Neutrophil (primary cell): ENCODE results near the gene MGAT1.
"Not testable (repeated sequence)": the region's sequence is repeated elsewhere in the genome, so short reads cannot be mapped to it uniquely, and the experiment has no call there.

ENCODE experiments used
- H3K27ac ChIP-seq: fragments of 200-600 bp; sonication (generic); 2 replicates; pipeline ENCODE4 v1.5.1; 2016; ENCODE audit warnings: mild to moderate bottlenecking, moderate library complexity
- H3K27me3 ChIP-seq: fragments of 200-600 bp; sonication (generic); 2 replicates; pipeline ENCODE4 v1.6.0; 2016; ENCODE audit warnings: mild to moderate bottlenecking
- H3K36me3 ChIP-seq: fragments of 200-600 bp; sonication (generic); 2 replicates; pipeline ENCODE4 v1.5.1; 2017
- H3K4me1 ChIP-seq, 2 experiments: fragments of 200-600 bp in 1 of 2; sonication (generic) in 1 of 2; 1 replicate in 1 of 2; 2 replicates in 1 of 2; pipeline versions ENCODE4 v1.5.1 to v1.6.1; 2013 to 2016; ENCODE audit warnings: low read depth in 1 of 2, low read length in 1 of 2, mild to moderate bottlenecking in 1 of 2, moderate library complexity in 1 of 2; ENCODE audit not compliant: control insufficient read depth in 1 of 2, insufficient read depth in 1 of 2
- H3K4me3 ChIP-seq, 2 experiments: fragments of 200-600 bp in 1 of 2; sonication (generic) in 1 of 2; 1 replicate in 1 of 2; 2 replicates in 1 of 2; pipeline ENCODE4 v1.5.1; 2013 to 2016; ENCODE audit warnings: low read depth in 1 of 2, low read length in 1 of 2, mild to moderate bottlenecking in 1 of 2, moderate library complexity in 1 of 2
- H3K9me3 ChIP-seq: fragments of 200-600 bp; sonication (generic); 2 replicates; pipeline ENCODE4 v1.5.1; 2016
- CTCF ChIP-seq: fragments of 200-600 bp; sonication (generic); IDR thresholded peaks from 2 replicates; pipeline ENCODE4 v1.5.1; 2016; ENCODE audit warnings: antibody characterized with exemption

Gene MGAT1

GRCh38 chr5:180769821-180770220, 32.8 kb downstream of the MGAT1 start:
- Histone ChIP-seq H3K27ac (no peak overlapping the region), H3K9me3 (no peaks in the 10 kb centered on the region), H3K4me3 (no peak overlapping the region), H3K27me3 (peaks cover 18% of the 10 kb centered on the region), H3K4me1 (no peaks in the 10 kb centered on the region), H3K36me3 (no peaks in the 10 kb centered on the region)
- no peak for TF ChIP-seq CTCF

GRCh38 chr5:180755601-180756000, 47.0 kb downstream of the MGAT1 start:
- H3K27ac ChIP-seq = no peak overlapping the region
- H3K9me3 ChIP-seq = no peaks in the 10 kb centered on the region
- no peaks in the 10 kb centered on the region for H3K4me1 ChIP-seq
- H3K36me3 ChIP-seq = no peaks in the 10 kb centered on the region
- TF ChIP-seq CTCF = no peak
- H3K4me3 ChIP-seq = no peak overlapping the region
- H3K27me3 ChIP-seq = no peaks in the 10 kb centered on the region

- peaks cover 39% of the 10 kb centered on the region for H3K27me3 ChIP-seq
- no peaks in the 10 kb centered on the region for H3K9me3 ChIP-seq
- no peak overlapping the region for H3K27ac ChIP-seq
- no peak overlapping the region for H3K4me3 ChIP-seq
- H3K36me3 ChIP-seq = no peaks in the 10 kb centered on the region
- no peak for TF ChIP-seq CTCF
- no peaks in the 10 kb centered on the region for H3K4me1 ChIP-seq
These were observed 58.4 kb downstream of the MGAT1 start for GRCh38 chr5:180744253-180744652.

- Histone ChIP-seq H3K27ac (no peak overlapping the region), H3K4me3 (no peak overlapping the region), H3K27me3 (peaks cover 46% of the 10 kb centered on the region), H3K36me3 (no peaks in the 10 kb centered on the region), H3K4me1 (no peaks in the 10 kb centered on the region), H3K9me3 (no peaks in the 10 kb centered on the region)
- no peak for TF ChIP-seq CTCF
These were observed 59.9 kb downstream of the MGAT1 start for GRCh38 chr5:180742727-180743126.

DNA sequence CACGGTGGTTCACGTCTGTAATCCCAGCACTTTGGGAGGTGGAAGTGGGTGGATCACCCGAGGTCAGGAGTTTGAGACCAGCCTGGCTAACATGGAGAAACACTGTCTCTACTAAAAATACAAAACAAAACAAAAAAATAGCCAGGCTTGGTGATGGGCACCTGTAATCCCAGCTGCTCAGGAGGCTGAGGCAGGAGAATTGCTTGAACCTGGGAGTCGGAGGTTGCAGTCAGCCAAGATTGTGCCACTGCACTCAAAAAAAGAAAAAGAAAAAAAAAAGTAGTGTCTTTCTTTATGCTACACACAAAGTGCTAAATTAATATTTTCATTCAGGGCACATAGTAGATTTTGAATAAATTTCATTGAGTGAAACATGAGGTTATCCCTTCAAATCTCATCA, 61.7 kb downstream of the MGAT1 start:
- not testable (repeated sequence) for H3K4me1 ChIP-seq, H3K27ac ChIP-seq, H3K9me3 ChIP-seq, H3K4me3 ChIP-seq, H3K36me3 ChIP-seq
- H3K27me3 ChIP-seq = peaks cover 47% of the 10 kb centered on the region

GRCh38 chr5:180739958-180740357, 62.6 kb downstream of the MGAT1 start, which contains the start of gene OR2Y1:
TSS of gene OR2Y1 (minus strand) at chr5:180740058. CDS start at chr5:180740058, 0 bp downstream.
- H3K4me3 ChIP-seq = no peak within 1 kb of the TSS
- TF ChIP-seq CTCF = no peak
- H3K27me3 ChIP-seq = peaks cover 39% of the 10 kb centered on the region
- H3K36me3 ChIP-seq = no peaks in the 10 kb centered on the region
- H3K27ac ChIP-seq = no peak within 1 kb of the TSS
- no peaks in the 10 kb centered on the region for H3K9me3 ChIP-seq
- no peaks in the 10 kb centered on the region for H3K4me1 ChIP-seq
